Measurements from ENCODE around the gene XIRP1. TPM values are rescaled to one million over a fixed set of nuclear protein-coding genes. Genes with fewer than 3 reads are reported as not detected.
"Not testable (repeated sequence)": the region's sequence is repeated elsewhere in the genome, so short reads cannot be mapped to it uniquely, and the experiment has no call there.

The XIRP1 gene
- total RNA-seq, 1 donor from 2014 or later, result 3.0 TPM

DNA sequence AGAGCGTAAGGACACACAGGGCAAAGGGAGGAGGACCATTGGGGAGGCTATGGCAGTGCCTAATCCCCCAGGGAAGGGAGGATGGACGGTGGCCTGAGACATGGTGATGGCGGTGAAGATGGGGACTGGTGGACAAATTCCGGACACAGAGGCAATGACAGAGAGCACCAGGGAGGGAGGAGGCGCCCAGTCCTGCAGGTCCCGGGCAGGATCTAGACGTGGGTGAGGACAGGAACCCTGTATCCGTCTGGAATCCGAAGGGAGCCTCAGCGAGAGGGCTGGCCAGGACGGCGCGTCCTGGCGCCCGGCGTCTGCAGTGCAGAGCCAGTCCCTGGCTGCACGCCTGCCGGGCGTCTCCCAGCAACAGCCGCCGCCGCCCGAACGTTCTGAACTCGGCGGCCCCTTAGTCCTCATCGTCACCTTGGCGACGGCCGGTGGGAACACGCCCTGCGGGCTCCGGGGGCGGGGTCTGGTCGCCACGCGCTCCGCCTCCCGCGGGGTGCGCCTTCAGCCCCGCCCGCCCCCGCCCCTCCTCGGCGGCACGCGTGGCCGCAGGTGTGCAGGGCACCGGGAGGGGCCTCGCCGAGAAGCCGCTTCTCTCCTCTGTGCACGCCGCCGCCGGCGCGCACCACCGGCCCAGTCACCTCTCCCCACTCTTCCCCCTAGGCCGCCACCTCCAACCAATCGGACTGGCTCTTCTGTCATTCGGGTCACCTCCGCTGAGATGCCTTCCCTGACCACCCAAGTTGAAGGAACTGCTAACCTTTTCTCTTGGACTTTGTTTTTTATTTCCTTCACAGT is 11.6 kb downstream of the XIRP1 start:
- Mint-ChIP-seq H3K4me1 (ENCODE audit: low read depth) (peaks cover 51% of the 10 kb centered on the region), H3K36me3 (ENCODE audit: low read depth) (peaks cover 1% of the 10 kb centered on the region), H3K4me3 (peak overlapping the region; percentile 84), H3K27ac (peak overlapping the region; percentile 79), H3K27me3 (ENCODE audit: insufficient read depth) (no peaks in the 10 kb centered on the region), H3K9me3 (no peaks in the 10 kb centered on the region)
- intact Hi-C loops (cut with micrococcal nuclease), result loop anchor here (1.0 to 2.0 kb wide), 3 partner anchors 33 to 130 kb away; partner anchors contain the start of genes GORASP1, SCN11A and TTC21A
- DNase-seq (ENCODE audit: low spot score), result peak; percentile 86

- H3K9me3 Mint-ChIP-seq, result no peaks in the 10 kb centered on the region
- H3K4me1 Mint-ChIP-seq (ENCODE audit: low read depth), result peaks cover 53% of the 10 kb centered on the region
- H3K27ac Mint-ChIP-seq, result peak overlapping the region; percentile 79
- H3K4me3 Mint-ChIP-seq, result peak overlapping the region; percentile 84
- no peaks in the 10 kb centered on the region for H3K27me3 Mint-ChIP-seq (ENCODE audit: insufficient read depth)
- intact Hi-C loops (cut with micrococcal nuclease), result loop anchor here (1.0 to 2.0 kb wide), 3 partner anchors 33 to 129 kb away; partner anchors contain the start of genes GORASP1, SCN11A and TTC21A
- DNase-seq (ENCODE audit: low spot score), result no peak
- H3K36me3 Mint-ChIP-seq (ENCODE audit: low read depth), result peaks cover 1% of the 10 kb centered on the region
Measured at GRCh38 chr3:39180183-39180545, 12.2 kb downstream of the XIRP1 start.

- peak overlapping the region; percentile 38 for H3K4me3 Mint-ChIP-seq
- peak overlapping the region; percentile 42 for H3K27ac Mint-ChIP-seq
- peaks cover 2% of the 10 kb centered on the region for H3K27me3 Mint-ChIP-seq (ENCODE audit: insufficient read depth)
- H3K4me1 Mint-ChIP-seq (ENCODE audit: low read depth), result peaks cover 57% of the 10 kb centered on the region
- H3K9me3 Mint-ChIP-seq, result peaks cover 3% of the 10 kb centered on the region
- intact Hi-C loops (cut with micrococcal nuclease), result loop anchor here (1.0 kb wide), 1 partner anchor 205 kb away; the partner anchor contains the start of gene SLC25A38
- DNase-seq (ENCODE audit: low spot score), result no peak
- peaks cover 4% of the 10 kb centered on the region for H3K36me3 Mint-ChIP-seq (ENCODE audit: low read depth)
Measured at GRCh38 chr3:39178553-39178952, 13.8 kb downstream of the XIRP1 start.

- Mint-ChIP-seq H3K27me3 (ENCODE audit: insufficient read depth) (peaks cover 2% of the 10 kb centered on the region), H3K36me3 (ENCODE audit: low read depth) (peaks cover 4% of the 10 kb centered on the region), H3K4me3 (peak overlapping the region; percentile 65), H3K4me1 (ENCODE audit: low read depth) (peaks cover 58% of the 10 kb centered on the region), H3K27ac (peak overlapping the region; percentile 87), H3K9me3 (peaks cover 3% of the 10 kb centered on the region)
- DNase-seq (ENCODE audit: low spot score), result peak; percentile 66
- intact Hi-C loops (cut with micrococcal nuclease), result loop anchor here (1.0 kb wide), 2 partner anchors 11 to 205 kb away; partner anchors contain the start of gene SLC25A38
Measured at GRCh38 chr3:39177708-39178332, 14.6 kb downstream of the XIRP1 start.

GRCh38 chr3:39176025-39176714 is 16.2 kb downstream of the XIRP1 start:
- intact Hi-C loops (cut with micrococcal nuclease), result no loop called here
- peaks cover 3% of the 10 kb centered on the region for H3K9me3 Mint-ChIP-seq
- no peak for DNase-seq (ENCODE audit: low spot score)
- peaks cover 4% of the 10 kb centered on the region for H3K36me3 Mint-ChIP-seq (ENCODE audit: low read depth)
- H3K4me3 Mint-ChIP-seq, result no peak overlapping the region
- peaks cover 67% of the 10 kb centered on the region for H3K4me1 Mint-ChIP-seq (ENCODE audit: low read depth)
- H3K27ac Mint-ChIP-seq, result peak overlapping the region; percentile 10
- peaks cover 2% of the 10 kb centered on the region for H3K27me3 Mint-ChIP-seq (ENCODE audit: insufficient read depth)

DNA sequence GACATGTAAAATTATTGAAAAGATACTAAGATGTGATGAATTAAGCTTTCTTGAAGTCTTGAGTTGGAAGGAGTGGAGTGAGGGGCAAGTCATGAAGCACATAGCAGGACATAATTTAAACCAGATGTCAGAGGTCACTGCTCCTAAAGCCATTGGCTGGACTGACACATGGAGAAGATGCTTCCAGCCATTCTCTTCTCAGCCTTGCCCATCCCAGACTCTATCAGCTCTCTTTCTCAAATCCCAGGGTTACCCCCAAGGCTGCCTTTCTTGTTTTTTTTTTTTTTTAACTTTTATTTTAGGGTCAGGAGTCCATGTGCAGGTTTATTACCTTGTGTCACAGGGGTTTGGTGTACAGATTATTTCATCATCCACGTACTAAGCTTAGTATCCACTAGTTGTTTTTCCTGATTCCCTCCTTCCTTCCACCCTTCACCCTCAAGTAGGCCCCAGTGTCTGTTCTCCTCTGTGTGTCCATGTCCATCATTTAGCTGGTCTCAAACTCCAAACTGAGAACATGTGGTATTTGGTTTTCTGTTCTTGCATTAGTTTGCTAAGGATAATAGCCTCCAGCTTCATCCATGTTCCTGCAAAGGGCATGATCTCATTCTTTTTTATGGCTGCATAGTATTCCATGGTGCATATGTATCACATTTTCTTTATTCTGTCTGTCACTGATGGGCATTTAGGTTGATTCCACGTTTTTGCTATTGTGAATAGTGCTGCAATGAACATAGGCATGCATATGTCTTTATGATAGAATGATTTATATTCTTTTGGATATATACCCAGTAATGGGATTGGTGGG is 18.9 kb downstream of the XIRP1 start:
- intact Hi-C loops (cut with micrococcal nuclease), result no loop called here
- H3K4me3 Mint-ChIP-seq, result no peak overlapping the region
- no peak overlapping the region for H3K27ac Mint-ChIP-seq
- peaks cover 3% of the 10 kb centered on the region for H3K9me3 Mint-ChIP-seq
- peaks cover 3% of the 10 kb centered on the region for H3K36me3 Mint-ChIP-seq (ENCODE audit: low read depth)
- peaks cover 2% of the 10 kb centered on the region for H3K27me3 Mint-ChIP-seq (ENCODE audit: insufficient read depth)
- no peak for DNase-seq (ENCODE audit: low spot score)
- peaks cover 44% of the 10 kb centered on the region for H3K4me1 Mint-ChIP-seq (ENCODE audit: low read depth)

GRCh38 chr3:39171860-39172259 is 20.5 kb downstream of the XIRP1 start:
- H3K27ac Mint-ChIP-seq, result no peak overlapping the region
- H3K36me3 Mint-ChIP-seq (ENCODE audit: low read depth), result peaks cover 3% of the 10 kb centered on the region
- peaks cover 33% of the 10 kb centered on the region for H3K4me1 Mint-ChIP-seq (ENCODE audit: low read depth)
- H3K9me3 Mint-ChIP-seq, result peaks cover 3% of the 10 kb centered on the region
- intact Hi-C loops (cut with micrococcal nuclease), result no loop called here
- DNase-seq (ENCODE audit: low spot score), result no peak
- peaks cover 3% of the 10 kb centered on the region for H3K27me3 Mint-ChIP-seq (ENCODE audit: insufficient read depth)
- H3K4me3 Mint-ChIP-seq, result no peak overlapping the region

GRCh38 chr3:39170877-39171276 is 21.5 kb downstream of the XIRP1 start:
- H3K27me3 Mint-ChIP-seq (ENCODE audit: insufficient read depth); intact Hi-C loops (cut with micrococcal nuclease); H3K36me3 Mint-ChIP-seq (ENCODE audit: low read depth); H3K27ac Mint-ChIP-seq; H3K4me3 Mint-ChIP-seq; H3K9me3 Mint-ChIP-seq; DNase-seq (ENCODE audit: low spot score): not testable (repeated sequence)
- peaks cover 33% of the 10 kb centered on the region for H3K4me1 Mint-ChIP-seq (ENCODE audit: low read depth)

DNA sequence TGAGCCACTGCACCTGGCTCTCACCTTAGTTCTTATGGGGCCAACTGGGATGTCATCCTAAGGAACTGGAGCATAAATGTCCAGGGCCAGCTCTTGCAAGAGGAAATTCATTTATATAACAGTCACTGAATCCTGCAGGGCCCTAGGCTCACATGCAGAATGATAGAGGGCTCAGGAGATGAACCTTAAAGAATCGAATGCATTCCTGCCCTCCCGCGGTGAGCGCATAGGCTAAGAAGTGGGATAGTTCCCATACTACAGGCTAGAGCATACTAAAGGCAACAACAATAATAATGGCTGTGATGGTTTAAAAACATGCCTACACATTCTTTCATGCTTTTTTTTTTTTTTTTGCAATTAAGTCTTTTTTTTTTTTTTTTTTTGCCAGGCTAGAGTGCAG is 21.9 kb downstream of the XIRP1 start:
- Mint-ChIP-seq H3K27ac (no peak overlapping the region), H3K9me3 (peaks cover 3% of the 10 kb centered on the region), H3K4me1 (ENCODE audit: low read depth) (peaks cover 34% of the 10 kb centered on the region), H3K27me3 (ENCODE audit: insufficient read depth) (peaks cover 3% of the 10 kb centered on the region), H3K36me3 (ENCODE audit: low read depth) (peaks cover 3% of the 10 kb centered on the region), H3K4me3 (no peak overlapping the region)
- intact Hi-C loops (cut with micrococcal nuclease), result no loop called here
- DNase-seq (ENCODE audit: low spot score), result no peak

DNA sequence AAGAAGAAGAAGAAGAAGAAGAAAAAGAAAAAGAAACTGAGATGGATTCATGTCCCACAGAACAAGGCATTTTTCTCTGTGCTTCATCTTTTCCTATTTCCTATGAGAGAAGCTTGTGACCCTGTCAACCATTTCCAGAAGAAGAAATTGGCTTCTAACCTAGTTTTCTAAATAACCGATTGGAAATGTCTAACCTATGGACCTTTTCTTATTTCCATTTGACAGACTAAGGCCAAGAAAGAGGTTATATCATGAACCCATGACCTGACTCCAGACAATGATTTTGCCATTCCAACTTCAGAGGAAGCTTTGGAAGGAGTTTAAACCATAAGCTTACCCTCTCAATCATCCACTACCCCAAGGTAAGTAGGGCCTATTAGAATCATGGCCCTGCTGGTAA is 22.7 kb downstream of the XIRP1 start:
- H3K36me3 Mint-ChIP-seq (ENCODE audit: low read depth), result peaks cover under 1% of the 10 kb centered on the region

GRCh38 chr3:39168156-39168780 is 24.1 kb downstream of the XIRP1 start:
- H3K36me3 Mint-ChIP-seq (ENCODE audit: low read depth), result peaks cover under 1% of the 10 kb centered on the region
- peaks cover 4% of the 10 kb centered on the region for H3K9me3 Mint-ChIP-seq
- intact Hi-C loops (cut with micrococcal nuclease), result no loop called here
- no peak overlapping the region for H3K27ac Mint-ChIP-seq
- no peak overlapping the region for H3K4me3 Mint-ChIP-seq
- H3K4me1 Mint-ChIP-seq (ENCODE audit: low read depth), result peaks cover 32% of the 10 kb centered on the region
- H3K27me3 Mint-ChIP-seq (ENCODE audit: insufficient read depth), result peaks cover 1% of the 10 kb centered on the region
- DNase-seq (ENCODE audit: low spot score), result no peak

More for the DNA sequence above, 22.7 kb downstream of the XIRP1 start:
- intact Hi-C loops (cut with micrococcal nuclease), result no loop called here
- peaks cover 1% of the 10 kb centered on the region for H3K9me3 Mint-ChIP-seq
- peaks cover 2% of the 10 kb centered on the region for H3K27me3 Mint-ChIP-seq (ENCODE audit: insufficient read depth)
- no peak overlapping the region for H3K27ac Mint-ChIP-seq
- H3K4me1 Mint-ChIP-seq (ENCODE audit: low read depth), result peaks cover 34% of the 10 kb centered on the region
- no peak overlapping the region for H3K4me3 Mint-ChIP-seq
- no peak for DNase-seq (ENCODE audit: low spot score)

Data from activated T-helper 1 cell treated with anti-CD3 and anti-CD28 coated beads, Interleukin-12 subunit alpha, Interleukin-12 subunit beta, Interleukin-2, Interleukin-4 antibody, amounts not matched to agents 30 ng/mL and 10 ng/mL and 1 ng/mL, durations not matched to agents 14 hours and 24 hours and 36 hours (primary cell).